HG02885 (cell line): ENCODE data around the gene POP4.
"Not testable (repeated sequence)": the region's sequence is repeated elsewhere in the genome, so short reads cannot be mapped to it uniquely, and the experiment has no call there.

Experiments used
- ATAC-seq: cut with Tn5 transposase; IDR thresholded peaks from one replicate; pipeline ENCODE4 v1.9.1; 2021; ENCODE audit warnings: mild to moderate bottlenecking; ENCODE audit not compliant: unreplicated experiment, poor library complexity

POP4 gene

GRCh38 chr19:29610574-29611271 lies 4.6 kb downstream of the POP4 start:
- peak; percentile 69 for ATAC-seq

GRCh38 chr19:29612121-29612520 lies 6.0 kb downstream of the POP4 start:
- no peak for ATAC-seq

DNA sequence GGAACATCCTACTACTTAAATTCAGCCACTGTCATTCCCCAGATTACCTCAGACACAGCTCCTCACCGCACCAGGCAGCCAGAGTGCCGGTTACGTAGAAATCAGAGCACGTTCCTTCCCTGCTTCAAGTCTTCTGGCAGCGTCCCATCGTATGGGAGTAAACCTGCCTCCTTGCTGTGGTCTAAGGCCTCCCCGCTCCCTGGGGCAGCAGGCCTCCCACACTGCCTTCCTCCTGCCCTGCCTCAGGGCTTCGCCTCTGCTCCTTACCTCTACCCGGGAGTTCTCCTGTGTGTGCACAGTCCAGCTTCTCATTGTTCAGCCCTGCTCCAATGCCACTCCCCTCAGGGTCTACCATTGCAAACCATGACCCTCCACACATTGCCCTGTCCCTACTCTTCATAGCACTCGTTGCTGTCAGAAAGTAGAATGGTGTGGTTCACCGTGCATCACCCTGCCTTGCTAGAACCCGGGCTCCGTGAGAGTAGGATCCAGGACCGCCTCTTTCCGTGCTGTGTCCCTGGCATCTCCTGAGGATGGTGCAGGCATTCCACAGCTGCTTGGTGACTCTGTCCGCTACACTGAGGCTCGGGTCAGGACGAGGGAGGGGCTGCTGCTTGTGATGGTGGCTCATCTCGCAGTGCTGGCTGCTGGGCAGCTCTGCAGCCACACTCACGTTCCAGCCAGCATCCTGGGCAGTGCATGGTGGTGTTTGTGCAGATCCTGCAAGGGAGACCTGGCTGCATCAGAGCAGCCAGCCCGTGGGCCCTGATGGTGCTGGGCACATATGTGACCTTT lies 6.9 kb downstream of the POP4 start:
- no peak for ATAC-seq

DNA sequence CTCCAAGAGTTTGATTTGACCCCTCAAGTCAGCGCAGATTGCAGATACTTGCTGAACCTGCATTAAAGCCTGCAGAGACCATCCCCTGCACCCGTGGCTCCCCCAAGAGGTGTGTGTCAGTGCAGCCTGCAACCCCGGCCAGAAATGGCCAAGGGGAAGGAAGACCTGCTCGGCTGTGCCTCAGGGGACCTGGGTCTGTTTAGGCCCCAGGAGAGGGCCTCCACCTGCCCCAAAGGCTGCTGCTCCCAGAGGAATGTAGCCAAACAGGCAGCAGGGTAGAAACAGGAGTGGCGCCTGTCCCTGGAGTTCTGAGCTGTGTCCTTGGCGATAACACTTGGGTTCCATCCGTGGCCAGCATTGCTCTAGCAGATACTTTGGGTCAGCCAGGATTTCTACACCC lies 8.0 kb downstream of the POP4 start:
- no peak for ATAC-seq

- no peak for ATAC-seq
Observed at GRCh38 chr19:29614780-29615179, 8.7 kb downstream of the POP4 start.

DNA sequence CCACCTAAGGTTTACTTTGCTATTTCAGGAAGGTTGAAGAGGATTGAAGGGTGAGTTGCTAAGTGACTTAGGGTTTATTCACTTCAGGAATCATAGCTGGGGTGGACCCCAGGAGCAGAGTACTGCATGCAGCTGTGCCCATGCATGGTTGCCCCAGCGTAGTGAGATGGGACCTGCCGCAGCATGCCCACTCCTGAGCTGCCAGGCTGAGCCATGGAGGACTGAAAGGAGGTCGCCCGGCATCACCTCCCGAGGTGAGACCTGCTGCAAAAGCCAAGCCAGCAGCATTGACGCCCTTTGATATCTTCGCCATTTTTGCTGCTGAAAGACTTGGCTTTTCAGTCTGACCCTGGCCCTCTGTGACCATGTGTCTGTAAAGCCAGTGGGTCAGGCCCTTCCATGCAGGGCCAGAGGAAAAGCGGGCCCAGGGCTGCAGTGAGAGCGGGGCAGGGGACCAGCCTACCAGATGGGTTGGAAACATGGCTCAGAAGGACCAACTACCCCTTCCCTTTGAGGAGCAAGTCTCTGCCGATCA lies 9.9 kb downstream of the POP4 start:
- ATAC-seq: no peak

DNA sequence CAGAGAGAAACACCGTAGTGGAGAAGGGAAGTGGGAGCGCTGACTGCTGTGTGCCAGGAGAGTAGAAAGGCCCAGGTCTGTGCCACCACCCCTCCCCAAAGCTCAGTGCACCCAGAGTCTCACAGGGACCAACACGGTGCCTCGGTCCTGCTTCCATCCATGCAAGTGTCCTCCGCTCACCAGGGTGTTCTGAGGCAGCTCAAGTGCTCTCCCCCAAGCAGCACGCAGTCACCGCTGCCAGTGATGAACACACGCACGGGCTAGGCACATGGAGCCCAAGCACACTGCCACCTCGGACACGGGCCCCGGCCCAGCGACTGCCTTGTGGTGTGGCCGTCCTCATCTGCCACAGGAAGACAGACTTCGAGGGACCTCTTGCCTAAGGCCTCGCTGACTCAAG lies 10.5 kb downstream of the POP4 start:
- ATAC-seq: no peak

DNA sequence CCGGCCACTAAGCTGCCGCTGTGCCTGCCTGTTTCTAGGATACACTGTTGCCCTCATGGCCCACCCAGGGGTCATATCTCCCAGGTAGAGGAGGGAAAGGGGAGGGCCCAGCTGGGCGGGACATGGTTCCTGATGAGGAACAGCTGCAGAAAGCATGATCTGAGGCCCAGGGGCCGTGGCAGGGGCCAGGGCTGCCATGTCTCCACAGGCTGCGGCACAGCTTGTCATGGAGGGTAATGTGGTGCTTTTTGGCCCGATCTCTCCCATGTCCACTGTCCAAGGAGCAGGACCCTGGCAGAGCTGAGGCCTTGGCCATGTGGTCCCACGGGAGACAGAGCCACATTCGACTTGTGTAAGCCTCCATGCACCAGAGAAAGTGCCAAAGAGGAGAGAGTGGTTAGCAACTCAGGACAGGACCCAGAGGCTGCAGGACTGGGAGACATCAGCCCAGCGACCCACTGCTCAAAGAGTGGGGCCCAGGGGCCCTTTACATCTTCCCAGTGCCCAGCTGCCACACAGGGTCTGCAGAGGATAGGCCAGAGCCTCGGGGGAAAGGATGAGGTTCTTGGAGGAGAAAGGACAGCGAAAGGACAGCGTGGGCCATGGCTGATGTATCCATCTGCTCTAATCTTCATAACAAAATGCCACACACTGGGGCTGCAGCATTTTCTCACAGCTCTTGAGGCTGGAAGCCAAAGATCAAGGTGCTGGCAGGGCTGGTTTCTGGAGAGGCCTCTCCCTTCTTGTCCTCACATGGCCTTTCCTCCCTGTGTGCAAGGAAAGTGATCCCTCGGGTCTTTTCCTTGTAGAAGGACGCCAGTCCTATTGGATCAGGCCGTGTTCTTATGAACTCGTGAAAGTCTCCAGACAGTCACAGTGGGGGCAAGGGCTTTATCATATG lies 11.5 kb downstream of the POP4 start:
- no peak for ATAC-seq

GRCh38 chr19:29618434-29618833 lies 12.4 kb downstream of the POP4 start:
- no peak for ATAC-seq

DNA sequence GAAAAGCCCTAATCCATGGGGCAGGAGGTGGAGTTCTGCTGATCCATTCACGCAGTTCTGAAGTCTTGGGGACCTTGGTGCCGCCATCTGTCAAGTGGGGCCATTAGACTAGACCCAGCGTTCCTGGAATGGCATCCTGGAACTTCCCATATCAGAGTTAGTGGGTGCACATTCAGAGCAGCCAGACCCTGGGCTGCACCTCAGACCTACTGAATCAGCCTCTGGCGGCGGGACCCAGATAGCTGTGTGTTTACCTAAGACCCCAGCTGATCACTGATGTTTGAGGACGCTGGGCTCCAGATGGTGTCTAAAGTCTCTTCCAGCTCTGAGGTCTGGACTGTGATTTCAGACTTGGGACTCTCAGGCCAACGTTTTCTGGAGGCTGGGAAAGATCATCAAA lies 12.8 kb downstream of the POP4 start:
- no peak for ATAC-seq

GRCh38 chr19:29620931-29621351 lies 14.9 kb downstream of the POP4 start:
- no peak for ATAC-seq

GRCh38 chr19:29622166-29623070 lies 16.3 kb downstream of the POP4 start:
- peak; percentile 49 for ATAC-seq

DNA sequence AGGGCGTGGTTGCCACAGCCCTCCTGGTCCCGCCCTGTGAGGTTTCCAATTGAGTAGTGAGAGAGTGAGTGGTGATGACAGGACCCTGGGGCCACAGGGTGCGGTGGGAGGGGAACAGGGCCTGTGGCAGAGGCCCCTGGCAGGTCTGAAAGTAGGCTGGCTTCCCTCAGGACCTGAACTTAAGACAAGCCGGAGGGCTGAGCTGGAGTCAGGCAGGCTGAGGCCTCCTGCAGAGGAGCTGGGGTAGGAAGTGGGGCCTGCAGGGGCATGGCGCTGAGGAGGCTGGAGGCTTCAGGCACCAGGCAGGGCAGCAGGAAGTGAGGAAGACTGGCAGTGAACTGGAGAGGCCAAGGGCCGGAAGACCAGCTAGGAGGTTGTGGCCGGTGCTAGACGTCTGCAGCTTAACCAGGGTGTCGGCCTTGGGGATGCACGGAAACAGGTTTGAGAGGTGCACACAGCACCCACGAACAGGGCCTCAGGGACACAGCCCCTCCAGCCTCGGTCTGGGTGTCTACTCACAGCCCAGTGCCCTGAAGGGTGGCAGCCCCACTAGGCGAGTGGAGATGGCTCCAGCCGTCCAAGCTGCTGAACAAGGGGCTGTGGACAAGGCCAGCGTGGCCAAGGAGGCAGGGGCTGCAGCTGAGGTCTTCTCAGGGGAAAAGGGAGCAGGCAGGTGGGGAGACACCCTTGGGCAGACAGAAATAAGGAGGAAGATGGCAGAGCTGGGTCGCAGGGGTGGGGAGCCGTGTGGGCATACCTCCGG lies 17.8 kb downstream of the POP4 start:
- no peak for ATAC-seq

- no peak for ATAC-seq
Observed at GRCh38 chr19:29624489-29625185, 18.6 kb downstream of the POP4 start.

GRCh38 chr19:29625186-29625651 lies 19.1 kb downstream of the POP4 start:
- no peak for ATAC-seq

DNA sequence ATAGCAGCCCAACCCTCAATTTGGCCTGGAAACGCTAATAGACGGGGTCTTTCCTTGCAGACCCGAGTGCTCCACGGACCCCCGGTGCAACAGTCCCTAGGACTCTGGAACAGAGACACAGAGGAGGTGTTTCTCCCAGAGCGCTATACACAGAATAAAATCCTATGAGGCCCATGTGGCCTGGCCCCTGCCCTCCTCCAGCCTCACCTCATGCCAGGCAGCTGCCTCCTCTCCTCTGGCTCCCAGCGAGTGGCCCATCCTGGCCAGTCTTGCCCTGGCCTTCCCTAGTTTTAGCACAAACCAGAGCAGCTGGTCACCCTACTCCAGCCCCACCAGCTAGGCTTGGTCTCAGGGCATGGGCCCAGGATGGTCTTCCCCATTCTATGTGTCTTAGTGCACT lies 20.3 kb downstream of the POP4 start:
- no peak for ATAC-seq

DNA sequence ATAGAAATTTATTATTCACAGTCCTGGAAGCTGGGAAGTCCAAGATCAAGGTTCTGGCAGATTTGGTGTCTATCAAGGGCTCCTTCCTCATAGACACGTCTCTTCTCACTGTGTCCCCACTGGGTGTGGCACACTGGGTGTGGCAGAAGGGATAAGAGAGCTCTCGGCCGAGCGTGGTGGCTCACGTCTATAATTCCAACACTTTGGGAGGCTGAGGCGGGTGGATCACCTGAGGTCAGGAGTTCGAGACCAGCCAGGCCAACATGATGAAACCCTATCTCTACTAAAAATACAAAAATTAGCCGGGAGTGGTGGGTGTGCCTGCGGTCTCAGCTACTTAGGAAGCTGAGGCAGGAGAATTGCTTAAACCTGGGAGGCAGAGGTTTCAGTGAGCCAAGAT lies 20.7 kb downstream of the POP4 start:
- ATAC-seq: not testable (repeated sequence)
